Neural progenitor cell (in vitro differentiated cells): ENCODE measurements around the gene ARHGEF19. TPM values are rescaled to one million over a fixed set of nuclear protein-coding genes. Genes with fewer than 3 reads are reported as not detected.
"Not testable (repeated sequence)": the region's sequence is repeated elsewhere in the genome, so short reads cannot be mapped to it uniquely, and the experiment has no call there.

ENCODE experiments used
- DNase-seq: peaks from one replicate; pipeline ENCODE4 v3.0.0-alpha.2; 2016; ENCODE audit warnings: low spot score
- H2AFZ ChIP-seq: fragments of 200-600 bp; sonication (generic); replicated peaks from 2 replicates; pipeline ENCODE4 v1.6.1; 2016; ENCODE audit warnings: antibody characterized with exemption
- H3F3A ChIP-seq: fragments of 200-600 bp; sonication (generic); 2 replicates; pipeline ENCODE4 v1.6.1; 2016; ENCODE audit warnings: antibody characterized with exemption, low read depth
- H3K27ac ChIP-seq: fragments of 200-600 bp; sonication (generic); 2 replicates; pipeline ENCODE4 v1.5.1; 2016; ENCODE audit warnings: mild to moderate bottlenecking
- H3K27me3 ChIP-seq: fragments of 200-600 bp; sonication (generic); 2 replicates; pipeline ENCODE4 v1.6.1; 2016; ENCODE audit warnings: mild to moderate bottlenecking, moderate library complexity
- H3K36me3 ChIP-seq: fragments of 200-600 bp; sonication (generic); 2 replicates; pipeline ENCODE4 v1.5.1; 2016
- H3K4me1 ChIP-seq: fragments of 200-600 bp; sonication (generic); 2 replicates; pipeline ENCODE4 v1.6.1; 2016; ENCODE audit warnings: mixed run types
- H3K4me2 ChIP-seq: fragments of 200-600 bp; sonication (generic); 2 replicates; pipeline ENCODE4 v1.6.1; 2016
- H3K4me3 ChIP-seq: fragments of 200-600 bp; sonication (generic); 2 replicates; pipeline ENCODE4 v1.5.1; 2016
- H3K79me2 ChIP-seq: fragments of 200-600 bp; sonication (generic); 2 replicates; pipeline ENCODE4 v1.6.1; 2016; ENCODE audit warnings: low read depth
- H3K9ac ChIP-seq: fragments of 200-600 bp; sonication (generic); 2 replicates; pipeline ENCODE4 v1.6.1; 2016
- H3K9me3 ChIP-seq: fragments of 200-600 bp; sonication (generic); 2 replicates; pipeline ENCODE4 v1.5.1; 2016; ENCODE audit warnings: low read depth
- H4K20me1 ChIP-seq: fragments of 200-600 bp; sonication (generic); 2 replicates; pipeline ENCODE4 v1.6.1; 2016; ENCODE audit warnings: low read depth
- H3K27ac Mint-ChIP-seq: 3 replicates; pipeline ENCODE4 v1.8.0; 2021; ENCODE audit warnings: mixed read lengths
- H3K27me3 Mint-ChIP-seq: 2 replicates; pipeline ENCODE4 v1.8.0; 2022; ENCODE audit warnings: low read depth, mild to moderate bottlenecking, inconsistent platforms, moderate library complexity, mixed read lengths; ENCODE audit not compliant: insufficient read depth
- H3K36me3 Mint-ChIP-seq: 3 replicates; pipeline ENCODE4 v1.8.0; 2021; ENCODE audit warnings: mixed read lengths
- H3K4me1 Mint-ChIP-seq: 3 replicates; pipeline ENCODE4 v1.8.0; 2021; ENCODE audit warnings: mixed read lengths
- H3K4me3 Mint-ChIP-seq: 3 replicates; pipeline ENCODE4 v1.8.0; 2021; ENCODE audit warnings: mild to moderate bottlenecking, moderate library complexity, mixed read lengths
- H3K9me3 Mint-ChIP-seq: 3 replicates; pipeline ENCODE4 v1.8.0; 2020; ENCODE audit warnings: mixed read lengths
- CTCF ChIP-seq: fragments of 200-600 bp; sonication (generic); IDR thresholded peaks from 2 replicates; pipeline ENCODE4 v1.5.1; 2017; ENCODE audit warnings: antibody characterized with exemption, mild to moderate bottlenecking
- EZH2 ChIP-seq: fragments of 200-600 bp; sonication (generic); IDR thresholded peaks from 2 replicates; pipeline ENCODE4 v1.6.1; 2017; ENCODE audit warnings: antibody characterized with exemption, mild to moderate bottlenecking, moderate library complexity
- EZH2phosphoT487 ChIP-seq: fragments of 200-600 bp; sonication (generic); IDR thresholded peaks from 2 replicates; pipeline ENCODE4 v1.6.1; 2017; ENCODE audit warnings: antibody characterized with exemption
- total RNA-seq: library from RNA; depleted of rRNA; stranded (reverse); fragments of >200 nt; gene quantifications from 2 replicates; pipeline ENCODE4 v1.2.3, GENCODE V29; 2015; ENCODE audit warnings: low replicate concordance

The ARHGEF19 gene
- total RNA-seq, 1 donor from 2014 or later = 10.9 TPM

- H3K9ac ChIP-seq = no peak overlapping the region
- H3K4me3 ChIP-seq = no peak overlapping the region
- no peak overlapping the region for H3K4me3 Mint-ChIP-seq
- H3K4me1 Mint-ChIP-seq = peaks cover 9% of the 10 kb centered on the region
- no peaks in the 10 kb centered on the region for H3K9me3 Mint-ChIP-seq
- H4K20me1 ChIP-seq = no peaks in the 10 kb centered on the region
- peaks cover 16% of the 10 kb centered on the region for H3K36me3 Mint-ChIP-seq
- no peak overlapping the region for H2AFZ ChIP-seq
- H3K4me2 ChIP-seq = no peak overlapping the region
- H3K79me2 ChIP-seq = no peaks in the 10 kb centered on the region
- peaks cover 12% of the 10 kb centered on the region for H3F3A ChIP-seq
- H3K27me3 Mint-ChIP-seq = peaks cover 4% of the 10 kb centered on the region
- peaks cover 7% of the 10 kb centered on the region for H3K4me1 ChIP-seq
- H3K27ac Mint-ChIP-seq = no peak overlapping the region
- H3K36me3 ChIP-seq = no peaks in the 10 kb centered on the region
- DNase-seq = no peak
- H3K27me3 ChIP-seq = no peaks in the 10 kb centered on the region
- no peak overlapping the region for H3K27ac ChIP-seq
- no peaks in the 10 kb centered on the region for H3K9me3 ChIP-seq
- TF ChIP-seq EZH2phosphoT487 = no peak
- TF ChIP-seq EZH2 = no peak
- no peak for TF ChIP-seq CTCF
Observed at GRCh38 chr1:16248007-16248436, 35.6 kb upstream of the ARHGEF19 start.

- no peak overlapping the region for H3K4me2 ChIP-seq
- no peaks in the 10 kb centered on the region for H3K79me2 ChIP-seq
- H3F3A ChIP-seq = peaks cover 12% of the 10 kb centered on the region
- Mint-ChIP-seq H3K9me3 (no peaks in the 10 kb centered on the region), H3K36me3 (peaks cover 12% of the 10 kb centered on the region), H3K4me3 (no peak overlapping the region), H3K27me3 (peaks cover 4% of the 10 kb centered on the region), H3K4me1 (peaks cover 9% of the 10 kb centered on the region), H3K27ac (no peak overlapping the region)
- H3K27ac ChIP-seq = no peak overlapping the region
- H2AFZ ChIP-seq = no peak overlapping the region
- no peak for TF ChIP-seq EZH2phosphoT487
- TF ChIP-seq CTCF = no peak
- no peak for TF ChIP-seq EZH2
- no peak overlapping the region for H3K9ac ChIP-seq
- no peak overlapping the region for H3K4me3 ChIP-seq
- no peak for DNase-seq
- peaks cover 7% of the 10 kb centered on the region for H3K4me1 ChIP-seq
- H4K20me1 ChIP-seq = no peaks in the 10 kb centered on the region
- H3K9me3 ChIP-seq = no peaks in the 10 kb centered on the region
- H3K27me3 ChIP-seq = no peaks in the 10 kb centered on the region
- no peaks in the 10 kb centered on the region for H3K36me3 ChIP-seq
Observed at GRCh38 chr1:16247441-16247840, 35.0 kb upstream of the ARHGEF19 start.

GRCh38 chr1:16246961-16247360 lies 34.5 kb upstream of the ARHGEF19 start:
- H3F3A ChIP-seq = peaks cover 12% of the 10 kb centered on the region
- Mint-ChIP-seq H3K4me3 (no peak overlapping the region), H3K9me3 (no peaks in the 10 kb centered on the region), H3K4me1 (peaks cover 9% of the 10 kb centered on the region), H3K27me3 (peaks cover 4% of the 10 kb centered on the region), H3K27ac (no peak overlapping the region), H3K36me3 (peaks cover 11% of the 10 kb centered on the region)
- H3K9me3 ChIP-seq = no peaks in the 10 kb centered on the region
- no peaks in the 10 kb centered on the region for H4K20me1 ChIP-seq
- TF ChIP-seq EZH2 = no peak
- no peak for TF ChIP-seq EZH2phosphoT487
- no peak for TF ChIP-seq CTCF
- peaks cover 7% of the 10 kb centered on the region for H3K4me1 ChIP-seq
- H3K4me2 ChIP-seq = no peak overlapping the region
- no peak for DNase-seq
- no peak overlapping the region for H3K27ac ChIP-seq
- no peak overlapping the region for H3K4me3 ChIP-seq
- no peak overlapping the region for H3K9ac ChIP-seq
- H2AFZ ChIP-seq = no peak overlapping the region
- no peaks in the 10 kb centered on the region for H3K79me2 ChIP-seq
- H3K36me3 ChIP-seq = no peaks in the 10 kb centered on the region
- no peaks in the 10 kb centered on the region for H3K27me3 ChIP-seq

- not testable (repeated sequence) for H3K27ac ChIP-seq, H3K36me3 ChIP-seq, H2AFZ ChIP-seq, H3K27me3 ChIP-seq, H3K9me3 ChIP-seq, H3K4me2 ChIP-seq, DNase-seq, H3K9ac ChIP-seq, H3K9me3 Mint-ChIP-seq, H3K27me3 Mint-ChIP-seq, H3K4me3 ChIP-seq, H3K4me1 ChIP-seq, H3K36me3 Mint-ChIP-seq, H3K4me3 Mint-ChIP-seq, H3K79me2 ChIP-seq, H3K27ac Mint-ChIP-seq, H4K20me1 ChIP-seq
- H3F3A ChIP-seq = peaks cover 12% of the 10 kb centered on the region
- H3K4me1 Mint-ChIP-seq = peaks cover 12% of the 10 kb centered on the region
Observed at GRCh38 chr1:16246239-16246638, 33.8 kb upstream of the ARHGEF19 start.
